H1 (cell line): ENCODE results near the gene LDLRAD4. TPM values are rescaled to one million over a fixed set of nuclear protein-coding genes. Genes with fewer than 3 reads are reported as not detected.

Experiments
- CTCF ChIA-PET: fragments of 300-600 bp; sonication (Branson Sonifier 250); formaldehyde crosslinking; loops from one replicate; lab custom pipeline; 2021; ENCODE audit not compliant: partially characterized antibody; lab: Charles Lee
- POLR2A ChIA-PET: fragments of 300-600 bp; sonication (Branson Sonifier 250); formaldehyde crosslinking; loops from one replicate; lab custom pipeline; 2021; ENCODE audit warnings: inconsistent platforms; ENCODE audit not compliant: partially characterized antibody; lab: Charles Lee
- DNase-seq, 2 experiments: peaks; one replicate each; pipeline versions ENCODE4 v3.0.0 to v3.0.0-alpha.2; 2010 to 2022; ENCODE audit warnings: low spot score in 2 of 2, low read depth in 1 of 2, mixed read lengths in 1 of 2
- FAIRE-seq: peaks from 2 replicates; lab custom pipeline; 2011; peaks lifted over from hg19 to GRCh38; lab: Jason Lieb, UNC
- H2AFZ ChIP-seq: 2 replicates; pipeline ENCODE4 v1.8.1; 2012; ENCODE audit warnings: low read length, inconsistent platforms
- H2AK5ac ChIP-seq: 2 replicates; pipeline ENCODE4 v1.6.1; 2013; ENCODE audit warnings: low read depth, low read length
- H2BK120ac ChIP-seq: replicated peaks from 2 replicates; pipeline ENCODE3; 2013; ENCODE audit warnings: low read depth, low read length, inconsistent platforms
- H2BK12ac ChIP-seq: 2 replicates; pipeline ENCODE4 v1.6.1; 2013; ENCODE audit warnings: low read depth, low read length
- H2BK15ac ChIP-seq: 2 replicates; pipeline ENCODE4 v1.6.1; 2013; ENCODE audit warnings: low read length
- H2BK20ac ChIP-seq: 2 replicates; pipeline ENCODE4 v1.6.1; 2013; ENCODE audit warnings: low read length
- H2BK5ac ChIP-seq: 2 replicates; pipeline ENCODE4 v1.6.1; 2013; ENCODE audit warnings: low read depth, low read length
- H3K14ac ChIP-seq: 2 replicates; pipeline ENCODE4 v1.6.1; 2013; ENCODE audit warnings: inconsistent platforms; ENCODE audit not compliant: insufficient read length
- H3K18ac ChIP-seq: 2 replicates; pipeline ENCODE4 v1.6.1; 2013; ENCODE audit warnings: low read length; ENCODE audit errors: extremely low read depth
- H3K23ac ChIP-seq: 2 replicates; pipeline ENCODE4 v1.6.1; 2013; ENCODE audit warnings: inconsistent platforms; ENCODE audit not compliant: insufficient read length
- H3K23me2 ChIP-seq: 2 replicates; pipeline ENCODE4 v1.6.1; 2013; ENCODE audit warnings: low read depth, low read length
- H3K27ac ChIP-seq: 2 replicates; pipeline ENCODE4 v1.6.1; 2011; ENCODE audit warnings: low read depth, low read length, inconsistent platforms
- H3K27me3 ChIP-seq, 4 experiments: replicated peaks in 1 of 4; 1 replicate in 1 of 4; 2 replicates in 3 of 4; pipeline versions ENCODE4 v1.6.1 to v1.8.1; 2011 to 2013; ENCODE audit warnings: low read length in 3 of 4, mild to moderate bottlenecking in 3 of 4, inconsistent platforms in 2 of 4, mixed read lengths in 2 of 4, moderate library complexity in 1 of 4; ENCODE audit not compliant: control insufficient read depth in 3 of 4, insufficient read depth in 3 of 4; ENCODE audit errors: extremely low read depth in 1 of 4
- H3K36me3 ChIP-seq, 4 experiments: 2 replicates each; pipeline versions ENCODE4 v1.6.1 to v1.8.1; 2011 to 2013; ENCODE audit warnings: mild to moderate bottlenecking in 4 of 4, low read length in 3 of 4, moderate library complexity in 2 of 4, control low read depth in 1 of 4, inconsistent platforms in 1 of 4; ENCODE audit not compliant: insufficient read depth in 4 of 4, control insufficient read depth in 2 of 4
- H3K4ac ChIP-seq: replicated peaks from 2 replicates; pipeline ENCODE3; 2013; ENCODE audit warnings: low read length, low read depth, mixed read lengths, inconsistent platforms; ENCODE audit not compliant: insufficient read length
- H3K4me1 ChIP-seq, 4 experiments: replicated peaks in 1 of 4; 1 replicate in 1 of 4; 2 replicates in 3 of 4; pipeline versions ENCODE4 v1.6.1 to v1.8.1; 2011 to 2013; ENCODE audit warnings: low read length in 3 of 4, inconsistent platforms in 2 of 4, mixed read lengths in 1 of 4; ENCODE audit not compliant: insufficient read depth in 4 of 4, control insufficient read depth in 3 of 4
- H3K4me2 ChIP-seq, 2 experiments: 2 replicates each; pipeline versions ENCODE4 v1.6.1 to v1.8.1; 2011 to 2013; ENCODE audit warnings: low read depth in 2 of 2, low read length in 2 of 2, control low read depth in 1 of 2, inconsistent platforms in 1 of 2, mild to moderate bottlenecking in 1 of 2; ENCODE audit not compliant: insufficient read depth in 1 of 2
- H3K4me3 ChIP-seq, 4 experiments: fragments of 200-600, 300-600 bp in 1 of 4; sonication (generic), shearing (Covaris generic), sonication (Bioruptor Twin) in 1 of 4; 2 replicates each; pipeline versions ENCODE4 v1.5.1 to v1.8.1; 2011 to 2016; ENCODE audit warnings: low read length in 4 of 4, low read depth in 3 of 4, control low read depth in 2 of 4, inconsistent platforms in 2 of 4, mild to moderate bottlenecking in 2 of 4, mixed read lengths in 1 of 4, moderate library complexity in 1 of 4; ENCODE audit not compliant: insufficient read depth in 2 of 4; ENCODE audit errors: extremely low read depth in 1 of 4
- H3K56ac ChIP-seq: replicated peaks from 2 replicates; pipeline ENCODE3; 2013; ENCODE audit warnings: low read depth, mild to moderate bottlenecking, mixed read lengths, low read length, inconsistent platforms; ENCODE audit not compliant: insufficient read length
- H3K79me1 ChIP-seq: 2 replicates; pipeline ENCODE4 v1.6.1; 2013; ENCODE audit warnings: low read depth, low read length, control low read depth
- H3K79me2 ChIP-seq, 2 experiments: 2 replicates each; pipeline versions ENCODE4 v1.6.1 to v1.8.1; 2012 to 2013; ENCODE audit warnings: low read length in 2 of 2, mild to moderate bottlenecking in 2 of 2, inconsistent platforms in 1 of 2; ENCODE audit not compliant: insufficient read depth in 2 of 2, control insufficient read depth in 1 of 2
- H3K9ac ChIP-seq, 4 experiments: replicated peaks in 1 of 4; 1 replicate in 1 of 4; 2 replicates in 3 of 4; pipeline versions ENCODE4 v1.6.1 to v1.8.1; 2011 to 2013; ENCODE audit warnings: low read depth in 3 of 4, low read length in 3 of 4, control low read depth in 2 of 4, mild to moderate bottlenecking in 2 of 4, moderate library complexity in 2 of 4, inconsistent platforms in 1 of 4; ENCODE audit errors: extremely low read depth in 1 of 4
- H3K9me3 ChIP-seq, 2 experiments: 2 replicates each; pipeline versions ENCODE4 v1.6.1 to v1.8.1; 2012 to 2013; ENCODE audit warnings: mild to moderate bottlenecking in 2 of 2, moderate library complexity in 2 of 2, control low read depth in 1 of 2, inconsistent platforms in 1 of 2, low read depth in 1 of 2, low read length in 1 of 2, mixed read lengths in 1 of 2; ENCODE audit not compliant: insufficient read depth in 2 of 2
- H4K20me1 ChIP-seq, 2 experiments: replicated peaks in 1 of 2; 2 replicates each; pipeline versions ENCODE3 to v1.8.1; 2011 to 2013; ENCODE audit warnings: inconsistent platforms in 2 of 2, low read length in 2 of 2, mild to moderate bottlenecking in 1 of 2; ENCODE audit not compliant: insufficient read depth in 2 of 2, control insufficient read depth in 1 of 2
- H4K5ac ChIP-seq: 2 replicates; pipeline ENCODE4 v1.6.1; 2013; ENCODE audit warnings: low read length, low read depth, mixed read lengths, inconsistent platforms; ENCODE audit not compliant: insufficient read length
- H4K8ac ChIP-seq: 2 replicates; pipeline ENCODE4 v1.8.0; 2013; ENCODE audit warnings: mild to moderate bottlenecking, moderate library complexity, low read length, inconsistent platforms; ENCODE audit not compliant: insufficient read depth; ENCODE audit errors: extremely low read depth
- H4K91ac ChIP-seq: replicated peaks from 2 replicates; pipeline ENCODE3; 2013; ENCODE audit warnings: low read length, mixed read lengths, inconsistent platforms; ENCODE audit not compliant: insufficient read length
- CTBP2 ChIP-seq: IDR thresholded peaks from 2 replicates; pipeline ENCODE4 v1.7.0; 2011; ENCODE audit warnings: borderline replicate concordance, mild to moderate bottlenecking, moderate library complexity, mixed read lengths, low read length; ENCODE audit not compliant: insufficient read depth, insufficient read length
- E2F6 ChIP-seq: IDR thresholded peaks from 2 replicates; pipeline ENCODE4 v1.6.1; 2012; ENCODE audit warnings: inconsistent platforms
- EGR1 ChIP-seq: IDR thresholded peaks from 2 replicates; pipeline ENCODE4 v1.6.1; 2011; ENCODE audit warnings: low read depth, low read length, borderline replicate concordance
- PHF8 ChIP-seq: fragments of 200-600 bp; sonication (generic); conservative IDR thresholded peaks from 2 replicates; pipeline ENCODE4 v1.7.1; 2012; ENCODE audit warnings: low read depth, mild to moderate bottlenecking, inconsistent platforms, low read length, moderate library complexity
- POLR2AphosphoS5 ChIP-seq: IDR thresholded peaks from 2 replicates; pipeline ENCODE4 v1.6.1; 2011; ENCODE audit warnings: low read depth, low read length
- SAP30 ChIP-seq: fragments of 300-600 bp; sonication (generic); IDR thresholded peaks from 2 replicates; pipeline ENCODE4 v1.7.1; 2012; ENCODE audit warnings: low read length, moderate library complexity, mild to moderate bottlenecking, inconsistent platforms; ENCODE audit not compliant: insufficient read depth, insufficient replicate concordance
- SIRT6 ChIP-seq: IDR thresholded peaks from one replicate; pipeline ENCODE4 v1.7.1; 2012; ENCODE audit warnings: low read length, inconsistent platforms
- WGBS, 2 experiments: shearing (Covaris generic) in 1 of 2; methylation state at CpG; one replicate each; pipeline versions ENCODE4 v1.1.6 to v1.1.7; 2013 to 2015; ENCODE audit warnings: low lambda C conversion rate in 2 of 2, mixed read lengths in 2 of 2, inconsistent platforms in 1 of 2, low coverage in 1 of 2, missing lambda C conversion rate in 1 of 2; ENCODE audit not compliant: insufficient replicate concordance in 2 of 2, insufficient coverage in 1 of 2, insufficient read length in 1 of 2; ENCODE audit errors: extremely low coverage in 1 of 2, missing lambda C conversion rate in 1 of 2; 5-methylcytosine and 5-hydroxymethylcytosine counted together
- polyA plus RNA-seq, 7 experiments: library from polyadenylated mRNA; depleted of rRNA in 3 of 7; stranded (reverse) in 5 of 7; unstranded in 2 of 7; fragments of >200 nt in 5 of 7; fragments of 200-250 nt in 2 of 7; gene quantifications; 1 replicate in 5 of 7; 2 replicates in 1 of 7; 4 replicates in 1 of 7; pipeline versions ENCODE4 v1.2.1 to v1.2.3, GENCODE V29; 2011 to 2013; ENCODE audit warnings: missing spikeins in 2 of 7, mixed read lengths in 2 of 7
- total RNA-seq: library from RNA; stranded (reverse); fragmentation: NEBNext Ultra II Directional; extraction: Animal tissue kit (Norgen Biotek cat#: 25700); gene quantifications from 2 replicates; pipeline ENCODE4 v1.2.1, GENCODE V29; 2021

LDLRAD4 gene
- total and polyA plus RNA-seq, 2 of the 8 experiments (the other 6 are each of a cell fraction or from before 2014, with no cell fraction given), result 0.77 to 1.4 TPM

- H3K4me1 ChIP-seq, result no peaks in the 10 kb centered on the region
- no peaks in the 10 kb centered on the region for H4K20me1 ChIP-seq
- H3K9me3 ChIP-seq, result no peaks in the 10 kb centered on the region
- no peak overlapping the region for H2BK5ac ChIP-seq
- FAIRE-seq (no peak), DNase-seq (no peak)
- no peak overlapping the region for H3K9ac ChIP-seq
- H3K79me2 ChIP-seq, result no peaks in the 10 kb centered on the region
- H2BK120ac ChIP-seq, result no peak overlapping the region
- no peak overlapping the region for H3K4me3 ChIP-seq
- no peak overlapping the region for H3K18ac ChIP-seq
- no peak overlapping the region for H3K23ac ChIP-seq
- H2BK12ac ChIP-seq, result no peak overlapping the region
- CTCF ChIA-PET, result interaction anchor here (0.7 to 1.3 kb wide), 2 partner anchors 23 to 421 kb away, joined by 3 to 8 read pairs; no protein-coding TSS in a partner anchor
- no peaks in the 10 kb centered on the region for H3K36me3 ChIP-seq
- 77% methylated on average over 4 of the region's 4 CpGs; no CpG with 5 or more reads in 1 of the 2 experiments for whole genome bisulfite sequencing, 2 experiments
- H3K27ac ChIP-seq, result no peak overlapping the region
- H3K56ac ChIP-seq, result no peak overlapping the region
- no peak overlapping the region for H4K5ac ChIP-seq
- no peaks in the 10 kb centered on the region for H3K79me1 ChIP-seq
- TF ChIP-seq PHF8 (no peak), EGR1 (no peak), E2F6 (no peak), POLR2AphosphoS5 (no peak), SIRT6 (no peak), CTBP2 (no peak), SAP30 (no peak)
- no peaks in the 10 kb centered on the region for H3K23me2 ChIP-seq
- no peaks in the 10 kb centered on the region for H3K27me3 ChIP-seq
- no peak overlapping the region for H2AK5ac ChIP-seq
- H4K91ac ChIP-seq, result no peak overlapping the region
- no peak overlapping the region for H2AFZ ChIP-seq
- no peak overlapping the region for H3K4ac ChIP-seq
- no peak overlapping the region for H4K8ac ChIP-seq
- no peak overlapping the region for H2BK20ac ChIP-seq
- POLR2A ChIA-PET, result no interaction called here
- no peak overlapping the region for H3K4me2 ChIP-seq
- no peak overlapping the region for H3K14ac ChIP-seq
- H2BK15ac ChIP-seq, result no peak overlapping the region
Observed at GRCh38 chr18:13534631-13535030, 316.1 kb downstream of the LDLRAD4 start.
